GM12872 (cell line): Measurements from ENCODE around the gene COL18A1.

Source experiments
- TF ChIP-seq, protein P1 (sequence below): IDR thresholded peaks from 3 replicates; pipeline ENCODE4 v1.5.1; 2011; ENCODE audit warnings: low read depth, mild to moderate bottlenecking, low read length, moderate library complexity; ENCODE audit not compliant: insufficient read depth

Gene COL18A1

DNA sequence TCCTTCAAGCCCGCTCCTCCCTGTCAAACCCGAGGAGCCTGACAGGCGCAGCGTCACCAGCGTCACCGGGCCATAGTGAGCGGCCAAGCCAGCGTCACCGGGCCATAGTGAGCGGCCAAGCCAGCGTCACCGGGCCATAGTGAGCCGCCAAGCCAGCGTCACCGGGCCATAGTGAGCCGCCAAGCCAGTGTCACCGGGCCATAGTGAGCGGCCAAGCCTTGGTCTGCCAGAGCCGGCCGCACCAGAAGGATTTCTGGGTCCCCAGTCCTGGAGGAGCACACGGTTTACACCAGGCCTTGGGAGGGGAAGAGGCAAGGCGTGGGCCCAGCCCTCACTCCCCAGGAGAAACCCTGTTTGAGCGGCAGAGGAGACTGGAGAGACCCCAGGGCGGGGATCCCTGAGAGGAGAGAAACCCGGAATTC lies 39.8 kb upstream of the COL18A1 start:
- TF ChIP-seq, protein P1, sequence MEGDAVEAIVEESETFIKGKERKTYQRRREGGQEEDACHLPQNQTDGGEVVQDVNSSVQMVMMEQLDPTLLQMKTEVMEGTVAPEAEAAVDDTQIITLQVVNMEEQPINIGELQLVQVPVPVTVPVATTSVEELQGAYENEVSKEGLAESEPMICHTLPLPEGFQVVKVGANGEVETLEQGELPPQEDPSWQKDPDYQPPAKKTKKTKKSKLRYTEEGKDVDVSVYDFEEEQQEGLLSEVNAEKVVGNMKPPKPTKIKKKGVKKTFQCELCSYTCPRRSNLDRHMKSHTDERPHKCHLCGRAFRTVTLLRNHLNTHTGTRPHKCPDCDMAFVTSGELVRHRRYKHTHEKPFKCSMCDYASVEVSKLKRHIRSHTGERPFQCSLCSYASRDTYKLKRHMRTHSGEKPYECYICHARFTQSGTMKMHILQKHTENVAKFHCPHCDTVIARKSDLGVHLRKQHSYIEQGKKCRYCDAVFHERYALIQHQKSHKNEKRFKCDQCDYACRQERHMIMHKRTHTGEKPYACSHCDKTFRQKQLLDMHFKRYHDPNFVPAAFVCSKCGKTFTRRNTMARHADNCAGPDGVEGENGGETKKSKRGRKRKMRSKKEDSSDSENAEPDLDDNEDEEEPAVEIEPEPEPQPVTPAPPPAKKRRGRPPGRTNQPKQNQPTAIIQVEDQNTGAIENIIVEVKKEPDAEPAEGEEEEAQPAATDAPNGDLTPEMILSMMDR = no peak

DNA sequence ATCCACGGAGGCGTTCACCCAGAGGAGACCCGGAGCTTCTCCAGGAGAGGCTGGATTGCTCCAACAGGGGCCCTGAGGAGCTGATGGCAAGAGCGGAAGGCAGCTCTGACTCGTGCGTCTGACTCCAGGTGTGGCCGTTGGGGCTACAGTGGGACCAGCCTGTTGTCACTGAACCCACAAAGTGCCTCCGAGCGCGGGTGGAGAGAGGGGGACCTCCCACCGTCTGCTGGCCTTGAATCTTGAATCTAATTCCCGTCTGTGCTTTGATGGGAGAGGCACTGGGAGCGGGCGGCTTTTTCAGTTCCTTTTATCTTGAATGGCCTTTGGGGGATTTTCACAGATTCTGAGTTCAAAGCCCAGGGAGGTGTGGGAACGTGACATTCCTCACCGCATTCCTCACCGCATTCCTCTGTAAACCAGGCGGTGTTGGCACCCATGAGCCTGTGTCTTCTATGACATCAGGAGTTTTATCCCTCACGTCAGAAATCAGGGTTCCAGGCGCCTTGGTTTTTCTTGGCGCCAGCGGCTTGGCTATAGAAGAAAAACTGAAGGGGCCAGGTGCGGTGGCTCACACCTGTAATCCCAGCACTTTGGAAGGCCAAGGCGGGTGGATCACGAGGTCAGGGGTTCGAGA lies 39.2 kb upstream of the COL18A1 start:
- TF ChIP-seq, protein P1 = no peak

GRCh38 chr21:45366476-45366875 lies 38.5 kb upstream of the COL18A1 start:
- TF ChIP-seq, protein P1 = no peak

DNA sequence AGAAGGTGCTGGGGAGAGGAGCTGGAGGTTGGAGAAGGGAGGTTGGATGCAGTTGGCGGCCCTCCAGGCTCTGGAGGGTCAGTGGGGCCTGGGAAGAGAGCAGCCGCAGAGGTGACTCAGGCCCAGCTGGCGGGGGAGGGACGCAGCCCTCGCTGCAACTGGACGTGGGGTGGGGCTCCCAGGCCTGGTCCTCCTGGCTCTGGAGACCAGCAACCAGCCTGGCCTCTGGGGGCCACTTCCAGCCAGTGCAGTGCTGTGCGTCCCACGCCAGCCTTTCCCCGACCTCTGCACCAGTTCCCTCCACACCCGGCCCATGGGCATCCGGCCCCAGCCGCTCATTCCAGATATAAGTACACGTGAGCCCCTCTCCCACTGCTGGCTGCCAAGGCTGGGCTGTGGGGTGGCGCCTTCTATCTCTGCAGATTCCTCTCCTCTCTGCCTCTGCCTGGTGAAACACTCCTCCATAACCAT lies 38.0 kb upstream of the COL18A1 start:
- TF ChIP-seq, protein P1 = no peak

DNA sequence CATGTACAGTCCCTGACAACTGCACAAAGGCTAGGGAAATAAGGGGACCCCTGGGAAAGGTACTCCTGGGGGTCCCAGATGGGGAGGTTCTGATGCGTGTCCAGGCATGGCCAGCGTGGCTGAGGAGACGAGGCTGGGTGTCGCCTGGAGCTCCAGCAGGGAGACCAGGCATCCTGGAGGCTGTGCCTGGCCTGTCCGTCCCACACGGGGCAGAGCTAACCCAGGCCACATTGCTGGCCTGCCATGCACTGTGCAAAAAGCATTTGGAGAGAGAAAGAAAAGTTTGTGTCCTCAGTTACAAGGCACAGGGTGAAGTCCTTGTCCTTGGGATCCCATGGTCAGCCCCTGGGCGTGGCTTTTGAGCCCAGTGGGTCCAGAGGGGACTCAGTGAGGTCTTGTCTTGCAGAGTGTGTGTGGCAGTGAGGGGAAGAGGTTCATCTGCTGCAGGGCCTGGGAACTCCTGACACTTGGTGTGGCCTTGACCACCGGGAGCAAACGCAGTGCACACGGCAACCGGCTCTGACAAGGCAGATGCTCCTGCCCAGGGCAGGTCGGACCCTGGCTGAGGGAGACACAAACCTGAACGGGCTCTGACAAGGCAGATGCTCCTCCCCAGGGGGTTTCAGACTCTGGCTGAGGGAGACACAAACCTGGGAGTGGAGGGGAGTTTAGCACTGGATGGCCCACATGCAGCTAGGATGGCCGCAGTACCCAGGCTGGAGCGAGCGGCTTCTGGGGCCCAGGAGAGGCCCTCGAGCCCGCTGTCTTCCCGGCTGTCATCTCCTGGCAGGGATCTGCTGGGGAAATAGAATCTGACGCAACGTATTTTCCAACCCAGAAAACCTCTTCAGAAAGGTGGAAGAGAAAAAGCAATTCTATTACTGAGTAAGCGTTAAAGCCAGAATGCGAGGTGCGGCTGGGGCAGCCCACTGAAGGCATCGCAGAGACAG lies 37.3 kb upstream of the COL18A1 start:
- TF ChIP-seq, protein P1 = no peak

DNA sequence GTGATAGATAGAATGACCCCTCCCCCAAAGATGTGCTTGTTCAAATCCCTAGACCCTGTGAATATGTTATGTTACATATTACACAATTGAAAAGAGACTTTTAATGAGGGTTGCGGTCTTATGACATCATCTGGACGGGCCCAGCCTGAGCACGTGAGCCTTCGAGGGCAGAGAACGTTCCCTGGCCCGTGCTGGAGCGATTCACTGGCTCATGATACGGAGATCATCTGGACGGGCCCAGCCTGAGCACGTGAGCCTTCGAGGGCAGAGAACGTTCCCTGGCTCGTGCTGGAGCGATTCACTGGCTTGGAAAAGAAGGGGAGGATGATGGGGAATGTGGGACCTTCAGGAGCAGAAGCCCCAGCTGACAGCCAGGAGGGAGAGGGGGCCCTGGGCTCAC lies 34.4 kb upstream of the COL18A1 start:
- TF ChIP-seq, protein P1 = no peak

GRCh38 chr21:45371081-45371480 lies 33.9 kb upstream of the COL18A1 start:
- TF ChIP-seq, protein P1 = no peak
